Glomerular endothelial cell (primary cell): ENCODE results near the gene MMD. TPM values are rescaled to one million over a fixed set of nuclear protein-coding genes. Genes with fewer than 3 reads are reported as not detected.
"Not testable (repeated sequence)": the region's sequence is repeated elsewhere in the genome, so short reads cannot be mapped to it uniquely, and the experiment has no call there.

Source experiments
- DNase-seq: peaks from one replicate; pipeline ENCODE4 v3.0.0-alpha.2; 2011; ENCODE audit warnings: low read depth, low spot score; ENCODE audit errors: extremely low read depth
- total RNA-seq: library from RNA; depleted of rRNA; stranded (reverse); fragments of >200 nt; gene quantifications from 2 replicates; pipeline ENCODE4 v1.2.3, GENCODE V29; 2015

Gene MMD
- total RNA-seq, 1 donor from 2014 or later, result 13.1 TPM

GRCh38 chr17:55398689-55399088, 22.9 kb downstream of the MMD start:
- DNase-seq, result no peak

GRCh38 chr17:55395803-55396505, 25.7 kb downstream of the MMD start:
- no peak for DNase-seq

DNA sequence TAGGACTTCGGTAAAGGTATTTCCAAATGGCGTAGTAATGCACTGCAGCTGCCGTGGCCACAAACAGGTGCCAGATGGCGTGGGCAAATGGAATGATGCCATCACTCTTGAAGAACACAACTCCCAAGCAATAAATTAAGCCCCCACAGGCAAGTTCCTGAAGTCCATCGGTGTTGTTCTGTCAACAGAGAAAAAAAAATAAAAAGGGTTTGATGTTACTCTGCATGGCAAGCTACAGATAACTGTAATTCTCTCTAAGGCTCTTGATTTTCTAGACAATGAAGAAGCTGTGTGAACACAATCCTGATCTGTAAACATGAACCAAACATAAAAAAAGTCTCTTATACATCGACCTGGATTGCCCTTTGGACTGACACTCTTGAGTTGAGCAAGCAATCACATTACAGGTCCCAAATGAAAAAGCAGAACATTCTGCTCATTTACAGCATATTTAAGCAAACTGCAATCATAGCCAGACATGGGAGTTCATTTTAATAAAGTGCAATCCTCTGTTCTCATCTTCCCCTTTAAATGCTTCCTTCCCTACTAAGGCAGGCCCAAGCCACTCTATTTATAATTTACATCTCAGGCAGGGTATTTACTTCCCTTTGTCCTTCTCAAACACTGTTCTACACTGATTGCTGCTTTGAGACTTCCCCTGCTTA, 27.1 kb downstream of the MMD start:
- DNase-seq, result no peak

- no peak for DNase-seq
Measured at GRCh38 chr17:55391764-55392467, 29.7 kb downstream of the MMD start.

GRCh38 chr17:55391244-55391757, 30.3 kb downstream of the MMD start:
- DNase-seq, result no peak

- DNase-seq, result no peak
Measured at GRCh38 chr17:55390364-55390977, 31.2 kb downstream of the MMD start.

- DNase-seq, result not testable (repeated sequence)
Measured at GRCh38 chr17:55389715-55390114, 31.9 kb downstream of the MMD start.

DNA sequence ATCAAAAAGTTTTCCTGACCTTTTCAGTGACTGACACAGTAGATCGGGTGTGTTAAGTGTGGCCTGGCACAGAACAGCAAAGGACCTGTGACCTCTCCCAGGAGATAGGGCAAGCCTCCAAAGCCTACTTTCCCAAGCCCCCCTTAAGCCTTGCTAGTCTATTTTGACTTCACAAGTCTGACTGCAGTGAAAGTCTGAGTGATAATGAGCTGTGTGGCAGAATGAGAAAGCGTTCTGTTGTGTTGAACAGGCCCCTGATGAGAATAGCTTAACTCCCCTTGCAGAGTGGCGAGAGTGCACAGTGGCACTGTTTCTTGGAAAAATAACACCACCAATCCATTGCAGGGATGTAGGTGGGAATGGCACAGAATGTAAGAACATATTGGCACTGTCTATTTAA, 32.8 kb downstream of the MMD start:
- DNase-seq, result no peak

DNA sequence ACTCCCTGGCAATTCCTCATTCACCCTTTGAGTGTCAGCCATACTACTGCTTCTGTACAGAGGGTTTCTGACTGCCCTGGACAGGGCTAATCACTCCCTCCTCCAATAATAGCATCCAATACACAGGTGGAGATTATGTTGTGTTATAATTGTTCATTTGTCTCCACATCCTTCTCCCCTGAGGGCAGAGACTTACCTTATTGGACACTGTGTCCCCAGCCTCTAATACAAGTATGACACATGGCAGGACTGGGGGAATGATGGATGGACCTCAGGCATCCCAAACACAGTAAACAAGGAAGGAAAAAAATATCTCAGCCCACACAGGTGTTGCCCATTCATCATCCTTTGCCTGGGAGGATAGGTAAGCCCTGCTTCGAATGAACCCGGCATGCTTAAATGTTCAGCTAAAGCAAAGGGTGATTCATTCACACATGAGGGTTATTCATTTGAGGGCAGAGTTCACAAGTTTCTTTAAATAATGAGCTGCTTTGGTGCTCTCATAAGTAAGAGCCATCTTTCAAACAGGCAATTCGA, 34.8 kb downstream of the MMD start:
- DNase-seq, result no peak

DNA sequence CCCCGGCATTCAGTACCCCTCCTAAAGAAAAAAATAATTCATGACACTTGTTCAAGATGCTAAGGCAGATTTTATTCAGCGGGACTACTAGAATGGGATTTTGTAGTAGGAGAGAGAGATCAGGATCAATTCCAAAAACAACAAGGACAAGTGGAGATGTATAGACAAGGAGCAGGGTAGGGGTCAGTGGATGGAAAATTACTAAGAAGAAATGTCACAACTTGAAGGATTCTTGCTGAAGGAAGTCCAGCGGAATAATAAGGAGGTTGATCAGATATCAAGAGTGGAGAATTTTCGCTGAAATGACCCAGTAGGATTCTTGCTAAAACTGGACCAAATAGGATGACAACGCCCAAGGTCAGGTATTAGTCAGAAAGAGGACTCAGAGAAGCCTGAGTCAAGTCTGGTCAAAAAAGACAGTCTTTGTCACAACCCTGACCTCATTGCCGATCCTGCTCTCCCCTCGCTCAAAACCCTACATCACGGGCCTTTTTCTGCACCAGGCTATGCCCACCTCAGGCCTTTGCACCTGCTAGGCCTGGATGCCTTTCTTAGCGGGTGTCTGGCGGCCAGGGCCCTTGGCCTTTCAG, 36.9 kb downstream of the MMD start:
- DNase-seq, result no peak

DNA sequence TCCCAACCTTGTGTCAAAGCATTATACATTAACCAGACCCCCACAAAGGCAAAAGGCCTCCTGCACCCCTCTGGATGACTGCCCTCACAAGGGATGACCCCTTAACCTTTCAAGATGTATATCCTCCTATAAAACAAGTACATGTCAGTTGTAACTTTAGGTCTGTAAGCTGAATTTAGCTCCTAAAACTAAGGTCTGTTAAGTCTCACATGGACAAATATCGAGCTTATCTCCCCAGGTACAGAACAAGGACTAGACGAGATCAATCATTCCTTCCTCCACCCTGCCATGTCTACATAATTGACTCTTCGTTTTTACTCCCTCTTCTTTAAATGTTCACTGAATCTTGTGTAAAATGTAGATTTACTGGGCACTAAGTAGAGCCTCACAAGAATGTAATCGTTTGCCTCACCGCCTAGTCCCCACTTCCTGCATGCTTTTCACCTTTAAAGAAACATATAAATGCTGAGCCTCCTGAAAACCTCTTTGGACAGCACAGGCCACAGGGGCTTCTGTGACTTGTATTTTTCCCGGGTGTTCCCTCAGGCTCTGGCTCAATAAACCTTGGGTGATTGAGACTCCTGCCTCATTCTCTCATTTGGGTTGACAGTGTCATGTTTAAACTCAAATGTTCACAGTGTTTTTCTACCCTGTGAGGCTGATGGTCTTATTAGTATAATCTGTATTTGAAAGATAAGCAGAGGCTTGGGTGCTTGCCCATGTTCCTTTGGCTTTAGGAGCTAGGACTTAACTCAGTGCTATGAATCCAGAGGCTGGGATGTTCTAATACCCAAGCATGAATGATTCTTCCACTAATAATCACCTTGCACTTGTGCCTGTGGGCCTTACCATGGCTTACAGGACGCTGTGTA, 37.6 kb downstream of the MMD start:
- DNase-seq, result no peak

GRCh38 chr17:55381017-55381770, 40.4 kb downstream of the MMD start:
- DNase-seq, result no peak

DNA sequence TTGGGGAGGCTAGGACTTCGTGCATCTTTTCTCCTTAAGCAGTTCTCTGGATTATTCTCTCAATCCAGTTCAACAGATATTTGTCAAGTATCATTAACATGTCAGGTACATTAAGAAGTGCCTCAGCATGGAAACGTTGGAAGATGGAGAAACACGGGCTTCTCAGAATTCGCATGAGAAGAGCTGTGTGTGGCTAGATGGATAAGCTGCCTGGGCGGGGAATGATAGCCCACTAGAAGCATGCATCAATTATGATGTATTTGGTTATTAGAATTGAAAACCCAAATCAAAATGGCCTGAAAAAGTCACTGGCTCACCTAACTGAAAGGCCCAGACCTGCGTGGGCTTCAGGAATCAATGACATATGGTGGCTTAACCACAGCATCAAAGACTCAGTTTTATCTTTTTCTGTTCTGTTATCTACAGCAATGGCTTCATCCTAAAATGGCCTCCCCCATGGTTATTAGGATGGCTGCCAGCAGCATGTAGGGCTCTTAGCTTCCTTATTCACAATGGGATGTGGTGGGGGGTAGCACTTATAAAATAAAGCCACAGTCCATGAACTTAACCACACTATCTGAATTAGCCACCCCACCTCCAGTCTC, 43.9 kb downstream of the MMD start:
- no peak for DNase-seq

- no peak for DNase-seq
Measured at GRCh38 chr17:55368706-55369105, 52.9 kb downstream of the MMD start.

GRCh38 chr17:55366020-55366481, 55.6 kb downstream of the MMD start:
- DNase-seq, result no peak

DNA sequence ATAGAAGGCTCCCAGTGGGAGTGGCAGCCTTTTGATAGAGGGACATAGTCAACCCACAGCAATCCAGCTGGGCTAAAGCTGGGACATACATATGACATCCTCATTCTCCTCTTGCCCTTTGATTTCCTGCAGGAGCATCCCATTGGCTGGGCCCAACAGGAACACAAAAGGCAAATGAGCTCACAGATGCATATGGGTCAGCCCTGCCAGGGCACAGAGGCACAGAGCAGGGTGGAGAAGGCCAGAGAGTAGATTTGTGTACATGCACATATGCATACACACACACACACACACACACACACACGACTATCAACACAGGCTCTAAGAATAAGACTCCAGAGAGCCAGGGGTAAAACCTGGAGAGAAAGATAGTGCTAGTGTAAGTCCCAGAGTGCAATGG, 58.6 kb downstream of the MMD start:
- DNase-seq, result no peak

GRCh38 chr17:55360971-55361370, 60.7 kb downstream of the MMD start:
- no peak for DNase-seq
